Activated T-cell treated with anti-CD3 and anti-CD28 coated beads for 48 hours (primary cell): ENCODE results near the gene DNAJB11.
"Not testable (repeated sequence)": the region's sequence is repeated elsewhere in the genome, so short reads cannot be mapped to it uniquely, and the experiment has no call there.

Experiments used
- DNase-seq: peaks from one replicate; pipeline ENCODE4 v3.0.0-alpha.2; 2020; ENCODE audit warnings: low read depth

DNAJB11 gene

DNA sequence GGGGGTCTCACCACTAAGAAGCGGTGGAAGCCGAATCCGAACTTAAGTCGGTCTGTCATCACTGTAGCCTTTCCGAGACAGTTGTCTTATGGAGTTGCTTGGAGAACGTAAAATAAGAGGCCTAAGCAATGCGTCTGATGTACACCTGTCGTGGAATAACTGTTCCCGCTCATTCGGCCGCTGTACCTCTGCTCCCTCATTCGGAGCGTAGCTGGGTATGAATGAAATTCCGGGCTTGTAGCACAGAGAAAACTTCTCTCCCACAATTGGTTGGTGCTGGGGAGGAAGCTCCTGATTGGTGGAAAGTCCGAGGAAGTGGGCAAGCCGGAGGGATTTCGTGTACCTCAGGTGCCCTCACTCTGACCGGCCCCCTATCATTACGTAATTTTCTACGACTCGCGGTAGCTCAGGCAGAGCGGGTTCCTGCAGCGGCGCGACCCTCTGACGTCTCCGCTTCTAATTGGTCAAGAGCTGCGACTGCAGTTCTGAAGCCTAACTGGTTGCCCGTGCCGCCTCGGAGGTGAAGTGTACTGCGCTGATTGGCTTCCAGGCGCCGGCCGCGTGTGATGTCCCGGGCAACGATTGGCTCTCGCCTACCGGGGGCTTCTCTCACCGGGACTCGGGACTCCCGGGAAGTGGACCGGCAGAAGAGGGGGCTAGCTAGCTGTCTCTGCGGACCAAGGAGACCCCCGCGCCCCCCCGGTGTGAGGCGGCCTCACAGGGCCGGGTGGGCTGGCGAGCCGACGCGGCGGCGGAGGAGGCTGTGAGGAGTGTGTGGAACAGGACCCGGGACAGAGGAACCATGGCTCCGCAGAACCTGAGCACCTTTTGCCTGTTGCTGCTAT, at the start of gene DNAJB11:
Gene DNAJB11 (plus strand): TSS at position 625 of the 845 bp plus-strand sequence. CDS start 178 bp downstream, at position 803.
- DNase-seq, result peak; percentile 96

DNA sequence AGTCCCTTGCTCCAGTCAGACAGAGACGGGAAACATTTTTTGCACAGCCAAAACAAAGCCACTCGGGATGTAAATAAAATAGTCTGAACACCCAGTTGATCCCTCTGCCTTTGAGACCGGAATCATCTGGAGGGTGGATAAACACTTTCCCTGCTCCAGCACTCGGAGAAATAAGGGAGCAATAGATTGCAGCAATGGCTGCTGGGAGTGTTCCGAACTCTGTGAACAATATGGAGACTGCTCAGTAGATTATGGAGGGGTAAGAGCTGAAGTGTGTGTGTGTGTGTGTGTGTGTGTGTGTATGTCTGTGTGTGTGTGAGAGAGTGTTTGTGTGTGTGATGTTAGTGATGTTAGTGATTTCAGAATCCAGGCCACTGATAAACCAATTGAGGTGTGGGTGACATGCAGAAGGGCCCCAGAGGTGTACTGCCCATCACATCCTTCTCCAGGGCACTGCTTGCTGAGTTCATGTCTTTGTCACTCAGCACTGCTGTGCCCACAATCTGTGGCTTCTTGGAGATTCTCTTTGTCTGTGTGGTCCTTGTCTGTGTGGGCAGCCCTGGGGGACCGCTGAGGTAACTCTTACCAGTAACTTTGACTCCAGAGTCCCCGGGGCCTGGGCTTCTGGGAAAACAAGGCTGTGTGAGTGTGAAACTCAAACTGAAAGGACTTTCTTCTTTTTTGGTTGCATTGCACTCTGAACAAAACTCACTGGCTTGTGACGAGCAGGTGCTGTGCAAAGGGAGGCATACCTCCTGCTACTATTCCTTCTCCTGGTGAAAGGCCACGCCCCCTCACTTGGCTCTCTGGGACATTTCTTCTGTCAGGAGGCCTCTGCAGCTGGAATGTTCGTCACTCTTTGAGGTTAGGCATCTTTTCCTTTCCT, 49.3 kb upstream of the DNAJB11 start:
- DNase-seq, result peak; percentile 53

DNA sequence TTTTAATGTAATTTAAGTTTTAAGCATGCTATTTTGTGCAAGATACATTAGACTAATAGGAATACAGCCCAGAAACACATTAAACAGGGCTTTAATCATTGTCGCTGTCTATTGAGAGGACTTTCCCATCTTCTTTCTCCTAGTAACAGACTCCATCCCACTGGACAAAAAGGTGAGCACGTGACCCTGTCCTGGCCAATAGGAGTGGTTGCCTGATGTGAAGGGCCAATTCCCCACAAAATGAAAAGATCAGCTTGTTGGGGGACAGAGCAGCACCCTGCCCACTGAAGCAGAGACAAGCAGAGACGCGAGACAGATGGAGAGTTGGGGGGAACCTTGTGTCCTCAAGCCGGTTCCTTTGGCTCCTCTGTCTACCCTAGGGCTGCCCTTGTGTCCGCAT, 47.5 kb upstream of the DNAJB11 start:
- no peak for DNase-seq

DNA sequence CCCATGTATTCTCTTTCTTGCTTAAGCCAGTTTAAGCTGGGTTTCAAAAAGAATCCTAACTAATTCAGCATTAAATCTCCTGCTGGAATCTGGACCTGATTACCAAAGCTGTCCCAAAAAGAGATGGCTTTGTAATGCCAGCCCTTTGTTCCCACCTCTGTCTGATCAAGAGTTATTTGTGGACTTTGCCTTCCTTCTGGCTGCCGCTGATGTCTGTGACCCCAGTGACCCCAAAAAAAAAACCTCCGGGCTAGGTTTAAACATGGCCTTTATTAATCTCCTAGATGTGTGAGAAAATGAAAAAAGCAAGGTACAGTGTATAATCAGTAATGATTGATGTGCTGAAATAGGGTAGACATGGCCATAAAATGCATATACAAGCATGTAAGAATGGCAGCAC, 47.1 kb upstream of the DNAJB11 start:
- no peak for DNase-seq

DNA sequence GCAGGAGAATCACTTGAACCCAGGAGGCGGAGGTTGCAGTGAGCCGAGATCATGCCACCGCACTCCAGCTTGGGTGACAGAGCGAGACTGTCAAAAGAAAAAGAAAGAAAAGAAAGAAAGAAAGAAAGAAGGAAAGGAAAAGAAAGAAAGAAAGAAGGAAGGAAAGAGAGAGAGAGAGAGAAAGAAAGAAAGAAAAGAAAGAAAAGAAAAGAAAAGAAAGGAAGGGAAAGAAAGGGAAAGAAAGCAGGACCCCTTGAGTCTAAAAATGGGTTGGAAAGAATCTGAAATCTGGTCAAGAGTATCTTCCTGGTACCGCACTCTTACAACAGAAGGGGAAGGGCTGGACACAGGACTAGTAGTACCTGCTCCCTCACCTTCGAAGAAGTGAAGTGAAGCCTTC, 45.9 kb upstream of the DNAJB11 start:
- DNase-seq, result no peak

DNA sequence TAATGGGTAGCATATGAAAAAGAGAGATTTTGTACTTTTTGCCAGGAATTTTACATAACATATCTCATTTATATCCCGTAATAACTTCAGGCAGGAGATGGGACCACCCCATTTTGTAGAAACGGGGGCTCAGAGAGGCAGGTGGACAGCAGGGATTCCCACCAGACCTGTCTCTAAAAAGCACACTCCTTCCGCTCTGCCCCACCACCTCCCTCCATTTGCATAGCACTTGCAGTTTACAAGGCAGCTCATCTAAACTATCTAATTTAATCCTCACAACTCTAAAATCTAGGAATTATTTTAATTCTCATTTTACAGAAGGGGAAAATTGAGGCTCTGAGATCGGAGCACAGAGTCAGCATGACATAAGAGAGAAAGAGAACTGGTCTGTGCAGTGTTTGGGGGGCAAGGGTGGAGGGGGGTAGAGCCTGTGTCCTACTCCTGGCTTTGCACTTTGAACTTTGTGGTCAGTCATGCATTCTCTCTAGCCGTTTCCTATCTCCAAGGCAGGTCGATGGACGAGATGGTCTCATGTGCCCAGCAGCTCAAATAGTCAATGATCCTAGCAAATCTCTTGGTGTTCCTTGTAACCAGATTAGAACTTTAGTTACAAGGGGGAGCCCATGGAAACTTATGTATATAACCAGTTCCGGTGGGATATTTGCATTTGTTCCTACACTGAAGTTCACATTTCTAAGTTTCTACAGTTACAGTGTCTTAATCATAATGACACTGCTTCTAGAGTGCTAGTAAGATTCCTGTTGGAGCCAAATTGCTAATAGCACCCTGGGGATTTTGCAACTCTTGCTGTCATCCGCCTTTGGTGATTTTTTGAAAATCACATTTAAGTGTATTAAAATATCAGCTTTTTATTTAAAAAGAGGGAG, 44.9 kb upstream of the DNAJB11 start:
- DNase-seq, result no peak

DNA sequence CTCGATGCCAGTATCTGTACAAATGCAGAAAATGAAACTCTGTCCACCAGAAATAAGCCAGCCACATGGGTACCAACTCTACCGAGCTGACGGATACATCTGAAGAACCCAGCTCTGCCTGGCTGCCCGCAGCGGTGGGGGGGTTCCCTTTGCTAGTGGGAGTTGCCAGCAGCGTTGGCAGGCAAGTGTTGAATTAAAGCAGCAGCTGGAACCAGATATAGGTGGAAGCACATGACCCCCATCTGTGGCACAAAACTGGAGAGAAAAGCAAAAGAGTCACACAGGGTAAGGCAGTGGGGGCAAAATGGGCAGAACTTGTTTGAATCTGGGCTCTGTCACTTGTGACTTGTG, 44.3 kb upstream of the DNAJB11 start:
- no peak for DNase-seq

DNA sequence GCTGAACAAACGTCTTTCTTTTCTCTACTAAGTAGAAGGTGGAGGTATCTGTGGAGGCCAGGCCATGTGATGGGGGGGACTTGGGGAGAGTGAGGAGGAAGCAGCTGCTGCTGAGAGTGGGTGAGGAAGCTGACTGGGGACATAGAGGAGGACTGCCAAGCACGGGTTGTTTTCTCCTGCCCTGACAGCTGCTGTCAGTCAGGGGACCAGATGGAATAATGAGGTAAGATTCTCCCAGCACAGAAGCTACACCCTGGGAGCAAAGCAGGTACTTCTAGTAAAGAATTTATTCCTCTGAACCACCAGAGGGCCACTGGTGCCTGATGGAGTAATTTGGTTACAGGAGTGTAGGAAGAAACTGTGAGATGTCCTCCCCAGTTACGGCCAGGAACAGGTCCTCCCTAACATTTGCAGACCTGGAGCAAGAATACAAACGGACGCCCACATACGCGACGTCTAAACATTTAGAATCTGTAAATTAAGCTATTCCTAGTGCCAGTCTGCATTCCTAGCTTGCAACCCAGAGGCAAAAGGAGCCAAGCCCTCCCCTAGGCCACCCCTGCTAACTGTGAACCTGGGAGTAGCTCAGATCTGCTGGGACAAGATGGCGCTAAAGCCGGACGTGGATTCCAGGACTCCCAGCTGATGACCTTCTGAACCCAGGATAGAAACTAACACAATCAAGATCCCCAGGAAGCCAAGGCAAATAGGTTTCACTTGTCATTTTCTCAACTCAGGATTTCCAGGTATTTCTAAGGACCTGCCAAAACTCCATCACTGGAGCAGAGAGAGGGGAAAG, 41.1 kb upstream of the DNAJB11 start:
- DNase-seq, result no peak

DNA sequence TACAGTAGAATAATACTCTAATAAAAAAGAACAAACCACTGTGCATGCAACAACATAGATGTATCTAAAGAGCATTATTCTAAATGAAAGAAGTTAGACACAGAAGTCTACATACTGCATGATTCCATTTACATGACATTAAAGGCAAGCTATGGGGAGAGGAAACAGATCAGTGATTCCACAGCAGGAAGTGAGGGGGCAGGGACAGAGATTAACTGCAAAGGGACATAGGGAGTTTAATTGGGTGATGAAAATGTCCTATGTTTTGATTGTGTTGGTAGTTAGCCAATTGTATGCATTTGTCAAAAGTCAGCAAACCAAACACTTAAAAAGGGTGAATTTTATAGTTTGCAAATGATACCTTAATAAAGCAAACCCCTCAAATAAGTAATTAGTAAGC, 40.1 kb upstream of the DNAJB11 start:
- DNase-seq, result no peak

DNA sequence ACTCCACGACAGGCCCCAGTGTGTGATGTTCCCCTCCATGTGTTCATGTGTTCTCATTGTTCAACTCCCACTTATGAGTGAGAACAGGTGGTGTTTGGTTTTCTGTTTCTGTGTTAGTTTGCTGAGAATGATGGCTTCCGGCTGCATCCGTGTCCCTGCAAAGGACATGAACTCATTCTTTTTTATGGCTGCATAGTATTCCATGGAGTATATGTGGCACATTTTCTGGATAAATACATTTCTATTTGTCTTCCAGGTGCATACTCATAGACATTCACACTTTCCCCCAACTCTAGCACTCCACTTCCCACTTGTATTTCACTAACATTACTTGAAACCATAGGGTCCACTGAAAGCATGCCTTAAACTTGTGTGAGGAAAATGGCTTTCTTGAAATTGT, 38.8 kb upstream of the DNAJB11 start:
- not testable (repeated sequence) for DNase-seq

DNA sequence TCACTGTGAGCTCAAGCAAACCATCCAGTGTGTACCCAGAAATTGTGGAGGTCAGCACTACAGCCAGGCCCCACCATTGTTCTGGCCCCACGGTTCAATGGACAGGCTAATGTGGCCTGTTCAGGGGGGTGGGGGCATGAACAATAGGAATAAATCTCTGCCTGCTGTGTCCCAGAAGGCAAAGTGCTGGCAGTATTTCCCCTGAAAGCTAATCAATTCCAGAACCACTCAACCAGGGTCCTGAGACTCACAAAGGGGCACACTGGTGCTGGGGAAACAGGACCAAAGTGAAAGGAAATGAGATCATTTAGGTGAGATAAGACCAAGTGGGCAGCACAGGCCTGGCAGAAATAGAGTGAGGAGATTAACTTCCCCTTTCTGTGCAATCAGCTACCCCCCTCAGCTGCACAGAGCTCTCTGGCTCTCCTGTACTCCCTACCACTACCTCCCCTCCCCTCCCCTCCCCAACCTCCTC, 37.9 kb upstream of the DNAJB11 start:
- DNase-seq, result no peak

DNA sequence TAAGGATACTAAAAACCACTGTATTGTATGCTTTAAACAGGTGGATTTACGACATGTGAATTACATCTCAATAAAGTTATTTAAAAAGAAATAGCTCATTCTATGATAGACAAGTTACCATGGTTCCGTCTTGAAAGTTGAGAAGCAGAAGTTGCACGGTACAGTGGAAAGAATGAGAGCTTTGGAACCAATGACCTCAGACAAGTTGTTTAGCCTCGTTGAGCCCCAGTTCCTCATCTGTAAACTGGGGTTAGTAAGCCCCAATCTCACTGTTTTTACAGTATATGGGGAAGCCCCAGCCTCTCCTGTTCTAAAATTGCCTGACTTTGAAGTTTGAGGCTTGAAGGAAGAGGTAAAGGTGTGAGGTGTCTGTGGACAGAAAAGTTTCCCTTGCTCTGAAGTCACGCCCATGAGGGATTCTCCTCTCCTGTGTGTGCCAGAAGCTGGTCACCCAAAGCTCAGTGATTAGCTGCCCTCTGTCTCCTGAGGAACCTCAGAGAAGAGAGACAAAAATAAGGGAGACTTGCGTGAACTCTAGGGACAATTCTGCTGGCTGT, 36.3 kb upstream of the DNAJB11 start:
- no peak for DNase-seq

DNA sequence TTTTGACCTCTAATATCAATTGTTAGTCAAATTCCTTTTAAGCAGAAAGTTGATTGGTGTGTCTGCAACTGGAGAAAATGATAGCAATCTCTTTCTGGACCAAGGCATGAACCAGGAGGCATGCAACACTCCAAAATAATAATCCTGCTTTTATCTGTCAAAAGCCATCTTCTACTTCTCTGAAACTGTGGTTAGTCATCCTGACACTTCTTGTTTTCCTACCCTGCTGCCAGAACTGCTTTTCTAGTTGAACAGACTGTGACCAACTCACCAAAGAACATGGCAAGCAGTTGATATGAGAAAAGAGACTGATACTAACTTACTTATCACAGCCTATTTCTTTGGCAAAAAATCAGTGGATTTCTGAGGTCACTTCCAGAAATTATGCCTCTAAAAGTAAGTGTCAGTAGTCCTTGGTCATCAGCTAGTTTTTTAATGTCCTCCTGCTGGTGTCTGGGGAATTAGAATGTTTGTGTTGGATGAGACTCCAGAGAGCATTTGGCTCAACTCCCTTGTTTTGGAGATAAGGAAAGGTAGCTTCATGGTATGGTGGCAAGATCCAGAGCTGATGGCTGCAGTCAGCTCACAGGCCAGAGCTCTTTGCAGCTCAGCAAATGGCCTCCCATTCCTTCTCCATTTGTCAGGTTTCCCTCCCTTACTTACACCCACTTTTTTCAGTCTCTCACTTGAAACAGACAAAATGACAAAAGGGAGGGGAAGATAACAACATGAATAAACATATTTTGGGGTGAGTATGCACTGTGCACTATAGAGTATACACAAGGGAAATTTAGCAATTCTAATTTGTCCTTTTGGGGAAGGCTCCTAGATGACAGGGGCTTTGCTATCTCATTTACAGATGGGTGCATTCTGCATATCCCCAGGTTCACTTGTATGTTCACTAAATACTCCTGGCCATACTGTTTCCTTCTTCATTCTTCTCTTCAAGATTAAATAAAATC, 33.4 kb upstream of the DNAJB11 start:
- DNase-seq, result no peak

DNA sequence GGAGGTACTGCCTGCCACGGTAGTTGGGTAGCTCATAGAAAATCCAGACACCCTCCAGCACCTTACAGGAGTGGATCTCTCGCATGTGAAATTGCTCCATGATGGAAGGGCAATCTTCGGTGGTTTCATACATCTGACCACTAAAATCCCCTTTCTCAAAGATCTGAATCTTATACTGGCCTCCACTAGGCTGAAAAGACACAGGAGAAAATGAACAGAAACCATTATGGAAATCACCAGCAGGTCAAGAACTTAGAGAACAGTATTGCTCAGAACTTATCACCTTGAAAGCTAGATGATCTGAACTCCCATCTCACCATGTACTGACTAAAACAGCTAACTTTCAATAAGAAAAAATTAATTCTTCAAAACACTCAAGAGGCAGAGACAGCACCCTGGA, 31.7 kb upstream of the DNAJB11 start:
- DNase-seq, result no peak

DNA sequence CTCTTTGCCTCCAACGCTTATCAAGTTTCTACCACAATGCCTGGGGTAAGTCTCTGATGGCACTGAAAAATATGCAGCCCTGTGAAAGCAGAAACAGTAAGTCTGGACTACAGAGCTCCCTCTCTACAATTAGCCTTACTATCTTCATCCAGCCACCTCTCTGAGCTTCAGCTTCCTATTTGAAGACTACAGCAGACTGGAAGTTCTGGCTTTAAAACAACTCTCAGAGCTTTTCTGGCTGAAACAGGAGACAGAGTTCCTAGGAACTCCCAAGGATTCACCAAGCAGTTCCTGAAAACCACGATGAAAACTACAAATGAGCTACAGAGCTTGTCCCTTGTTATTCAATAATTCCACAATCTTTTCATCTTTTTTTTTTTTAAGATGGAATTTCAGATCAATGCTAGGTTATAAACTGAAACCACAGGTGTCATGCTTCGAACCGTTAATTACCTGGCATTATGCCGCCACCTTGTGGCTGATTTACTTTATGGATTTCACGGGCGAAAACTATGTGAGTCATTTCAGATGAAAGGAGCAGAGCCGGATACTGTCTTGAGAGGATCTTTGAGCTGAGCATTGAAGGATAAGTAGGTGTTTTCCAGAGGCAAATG, 30.2 kb upstream of the DNAJB11 start:
- DNase-seq, result peak; percentile 70

DNA sequence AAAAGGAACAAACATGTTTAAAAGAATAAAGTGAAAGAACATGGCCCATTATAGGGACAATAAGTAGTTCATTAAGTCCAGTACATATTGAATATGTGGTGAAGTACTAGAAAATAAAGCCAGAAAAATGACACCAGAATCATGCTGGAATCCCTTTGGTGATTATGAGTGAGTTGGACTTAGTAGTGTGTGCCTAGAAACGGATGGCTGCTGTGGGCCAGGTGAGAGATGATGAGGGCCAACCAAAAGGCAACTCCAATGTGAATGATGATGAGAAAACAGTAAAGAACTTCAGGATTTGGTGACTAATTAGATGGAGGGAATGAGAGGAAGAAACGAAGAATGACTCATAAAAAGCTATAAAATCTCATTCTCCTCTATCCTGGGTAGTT, 29.7 kb upstream of the DNAJB11 start:
- no peak for DNase-seq

DNA sequence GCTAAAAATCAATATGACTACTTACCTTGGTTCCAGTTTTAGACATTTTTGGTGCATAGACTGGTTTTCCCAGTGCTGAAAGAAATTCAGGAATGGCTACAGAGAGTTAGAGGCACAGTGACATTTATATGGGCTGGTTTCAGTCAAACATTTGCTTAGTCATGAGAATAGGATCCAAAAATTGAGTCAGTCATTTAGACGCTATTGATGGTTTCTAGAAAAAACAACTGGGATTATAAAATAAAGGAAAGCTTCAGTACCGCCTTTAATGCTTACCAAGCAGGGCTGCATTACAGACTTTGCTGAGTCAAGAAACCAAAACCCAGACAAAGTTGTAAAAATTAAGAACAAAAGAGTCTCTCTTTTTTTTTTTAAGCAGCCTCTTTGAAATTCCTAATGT, 26.2 kb upstream of the DNAJB11 start, which contains the start of gene CRYGS:
Gene CRYGS (minus strand): TSS at position 100 of the 400 bp plus-strand sequence. CDS start 54 bp downstream, at position 46.
- no peak for DNase-seq

DNA sequence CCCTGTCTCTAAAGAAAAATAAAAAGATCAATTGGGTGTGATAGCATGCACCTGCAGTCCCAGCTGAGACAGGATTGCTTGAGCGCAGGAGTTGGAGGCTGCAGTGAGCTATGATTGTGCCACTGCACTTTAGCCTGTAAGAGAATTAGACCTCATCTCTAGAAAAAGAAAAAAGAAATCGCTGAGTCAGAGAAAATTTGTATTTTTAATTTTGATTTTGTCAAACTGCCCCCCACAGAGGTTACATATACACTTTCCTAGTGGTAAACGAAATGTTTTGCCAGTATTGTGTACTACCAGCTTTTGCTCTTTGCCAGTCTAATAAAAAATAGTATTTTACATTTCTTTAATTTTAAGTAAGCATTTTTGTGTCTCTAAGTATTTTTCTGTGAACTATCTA, 21.0 kb upstream of the DNAJB11 start:
- DNase-seq, result no peak

DNA sequence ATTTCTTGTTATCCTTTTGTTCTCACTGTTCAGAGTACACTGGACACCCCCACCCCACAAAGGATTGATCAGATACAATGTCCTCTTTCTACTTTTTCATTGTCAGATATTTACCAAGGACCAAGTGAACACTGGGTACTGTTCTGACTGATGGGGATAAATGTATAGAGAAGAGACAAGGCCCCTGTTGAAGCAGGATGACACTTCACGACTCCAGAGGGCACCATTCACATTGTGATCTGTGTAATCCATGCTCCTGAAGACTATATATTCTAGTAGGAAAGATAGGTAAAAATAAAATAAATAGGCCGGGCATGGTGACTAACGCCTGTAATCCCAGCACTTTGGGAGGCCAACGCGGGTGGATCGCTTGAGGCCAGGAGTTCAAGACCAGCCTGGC, 19.1 kb upstream of the DNAJB11 start:
- no peak for DNase-seq
